H9 (cell line): ENCODE data around the gene LDLRAP1. TPM values are rescaled to one million over a fixed set of nuclear protein-coding genes. Genes with fewer than 3 reads are reported as not detected.

Experiments
- DNase-seq: peaks from one replicate; pipeline ENCODE4 v3.0.0-alpha.2; 2017
- H2AFZ ChIP-seq: one replicate; pipeline ENCODE4 v1.6.1; 2013; ENCODE audit warnings: mild to moderate bottlenecking, low read length, control low read depth, moderate library complexity
- H2AK5ac ChIP-seq: 2 replicates; pipeline ENCODE4 v1.6.1; 2013; ENCODE audit warnings: low read length, control low read depth, mixed read lengths; ENCODE audit not compliant: insufficient read length
- H2BK120ac ChIP-seq: one replicate; pipeline ENCODE4 v1.6.1; 2013; ENCODE audit warnings: low read depth, mild to moderate bottlenecking, low read length, control low read depth, inconsistent platforms; ENCODE audit not compliant: poor library complexity, severe bottlenecking
- H2BK12ac ChIP-seq: 2 replicates; pipeline ENCODE4 v1.6.1; 2013; ENCODE audit warnings: low read length, control low read depth, mixed read lengths, low read depth; ENCODE audit not compliant: insufficient read length
- H2BK15ac ChIP-seq: 2 replicates; pipeline ENCODE4 v1.6.1; 2013; ENCODE audit warnings: low read depth, low read length, control low read depth
- H2BK20ac ChIP-seq: one replicate; pipeline ENCODE4 v1.6.1; 2013; ENCODE audit warnings: low read depth, mild to moderate bottlenecking, low read length, control low read depth, inconsistent platforms; ENCODE audit not compliant: poor library complexity, severe bottlenecking
- H2BK5ac ChIP-seq: 2 replicates; pipeline ENCODE4 v1.6.1; 2013; ENCODE audit warnings: low read length, control low read depth, mixed read lengths; ENCODE audit not compliant: insufficient read length
- H3K14ac ChIP-seq: 2 replicates; pipeline ENCODE4 v1.6.1; 2013; ENCODE audit warnings: low read length, control low read depth; ENCODE audit not compliant: insufficient read depth
- H3K18ac ChIP-seq: 2 replicates; pipeline ENCODE4 v1.6.1; 2013; ENCODE audit warnings: low read depth, mild to moderate bottlenecking, mixed read lengths, low read length, control low read depth; ENCODE audit not compliant: insufficient read length
- H3K23ac ChIP-seq: 2 replicates; pipeline ENCODE4 v1.6.1; 2013; ENCODE audit warnings: low read length, control low read depth, mixed read lengths, low read depth; ENCODE audit not compliant: insufficient read length
- H3K23me2 ChIP-seq: 2 replicates; pipeline ENCODE4 v1.6.1; 2013; ENCODE audit warnings: low read depth, mild to moderate bottlenecking, mixed read lengths, low read length, control low read depth; ENCODE audit not compliant: insufficient read length, poor library complexity, severe bottlenecking
- H3K27ac ChIP-seq: 2 replicates; pipeline ENCODE4 v1.5.1; 2013; ENCODE audit warnings: low read length, control low read depth, mixed read lengths, low read depth; ENCODE audit not compliant: insufficient read length
- H3K27me3 ChIP-seq: 2 replicates; pipeline ENCODE4 v1.6.1; 2013; ENCODE audit warnings: low read length, control low read depth, inconsistent platforms; ENCODE audit not compliant: insufficient read depth
- H3K4ac ChIP-seq: 2 replicates; pipeline ENCODE4 v1.6.1; 2013; ENCODE audit warnings: low read depth, mild to moderate bottlenecking, control low read depth, inconsistent platforms, low read length, moderate library complexity
- H3K4me1 ChIP-seq: 2 replicates; pipeline ENCODE4 v1.6.1; 2013; ENCODE audit warnings: low read length, control low read depth, inconsistent platforms; ENCODE audit not compliant: insufficient read depth
- H3K4me2 ChIP-seq: 2 replicates; pipeline ENCODE4 v1.6.1; 2013; ENCODE audit warnings: low read length, control low read depth, mixed read lengths; ENCODE audit not compliant: insufficient read length, insufficient read depth
- H3K56ac ChIP-seq: 2 replicates; pipeline ENCODE4 v1.6.1; 2013; ENCODE audit warnings: low read depth, mild to moderate bottlenecking, mixed read lengths, low read length, control low read depth; ENCODE audit not compliant: insufficient read length
- H3K79me1 ChIP-seq: 2 replicates; pipeline ENCODE4 v1.6.1; 2013; ENCODE audit warnings: low read depth, mild to moderate bottlenecking, moderate library complexity, low read length, control low read depth, inconsistent platforms; ENCODE audit not compliant: insufficient read depth, poor library complexity, severe bottlenecking
- H3K79me2 ChIP-seq: 2 replicates; pipeline ENCODE4 v1.6.1; 2013; ENCODE audit warnings: low read length, control low read depth, inconsistent platforms; ENCODE audit not compliant: insufficient read depth
- H3K9ac ChIP-seq: 2 replicates; pipeline ENCODE4 v1.6.1; 2013; ENCODE audit warnings: low read length, control low read depth, mixed read lengths; ENCODE audit not compliant: insufficient read length; ENCODE audit errors: extremely low read depth
- H3K9me3 ChIP-seq: one replicate; pipeline ENCODE4 v1.6.1; 2013; ENCODE audit warnings: low read depth, low read length, inconsistent platforms; ENCODE audit not compliant: control insufficient read depth
- H3T11ph ChIP-seq: one replicate; pipeline ENCODE4 v1.6.1; 2013; ENCODE audit warnings: mild to moderate bottlenecking, low read length, control low read depth, inconsistent platforms
- H4K20me1 ChIP-seq: one replicate; pipeline ENCODE4 v1.6.1; 2013; ENCODE audit not compliant: control insufficient read depth, insufficient read length, insufficient read depth
- H4K5ac ChIP-seq: 2 replicates; pipeline ENCODE4 v1.6.1; 2013; ENCODE audit warnings: low read depth, mild to moderate bottlenecking, mixed read lengths, low read length, control low read depth; ENCODE audit not compliant: insufficient read length
- H4K8ac ChIP-seq: replicated peaks from 2 replicates; pipeline ENCODE4 v1.6.1; 2013; ENCODE audit warnings: low read length, control low read depth, mixed read lengths, low read depth; ENCODE audit not compliant: insufficient read length
- H4K91ac ChIP-seq: 2 replicates; pipeline ENCODE4 v1.6.1; 2013; ENCODE audit warnings: low read depth, mild to moderate bottlenecking, moderate library complexity, mixed read lengths, low read length, control low read depth; ENCODE audit not compliant: insufficient read length
- H3K27ac Mint-ChIP-seq, 3 experiments: 2 replicates in 2 of 3; 3 replicates in 1 of 3; pipeline ENCODE4 v1.8.0; 2020 to 2021; ENCODE audit warnings: mixed read lengths in 3 of 3, mild to moderate bottlenecking in 1 of 3, moderate library complexity in 1 of 3
- H3K27me3 Mint-ChIP-seq: 2 replicates; pipeline ENCODE4 v1.8.0; 2021; ENCODE audit warnings: low read depth, mild to moderate bottlenecking, moderate library complexity, mixed read lengths
- H3K36me3 Mint-ChIP-seq, 3 experiments: 2 replicates in 2 of 3; 3 replicates in 1 of 3; pipeline ENCODE4 v1.8.0; 2020 to 2021; ENCODE audit warnings: low read depth in 3 of 3, mixed read lengths in 3 of 3; ENCODE audit not compliant: insufficient read depth in 1 of 3
- H3K4me1 Mint-ChIP-seq, 2 experiments: 2 replicates each; pipeline ENCODE4 v1.8.0; 2020; ENCODE audit warnings: mixed read lengths in 2 of 2
- H3K4me3 Mint-ChIP-seq, 2 experiments: 2 replicates in 1 of 2; 3 replicates in 1 of 2; pipeline ENCODE4 v1.8.0; 2020 to 2021; ENCODE audit warnings: mild to moderate bottlenecking in 2 of 2, mixed read lengths in 2 of 2, moderate library complexity in 1 of 2
- H3K9me3 Mint-ChIP-seq, 2 experiments: 2 replicates in 1 of 2; 3 replicates in 1 of 2; pipeline ENCODE4 v1.8.0; 2020; ENCODE audit warnings: mild to moderate bottlenecking in 2 of 2, mixed read lengths in 2 of 2, moderate library complexity in 1 of 2
- WGBS: extraction: QIAGEN DNeasy Blood & Tissue Kit; methylation state at CpG from one replicate; pipeline ENCODE4 v1.1.7; 2013; ENCODE audit warnings: missing lambda C conversion rate, low lambda C conversion rate, mixed read lengths; ENCODE audit not compliant: insufficient read length; ENCODE audit errors: extremely low coverage; 5-methylcytosine and 5-hydroxymethylcytosine counted together
- total RNA-seq: library from RNA; stranded (reverse); gene quantifications from 2 replicates; pipeline ENCODE4 v1.2.1, GENCODE V29; 2021
- TF ChIP-seq, protein P1 (sequence below): fragments of 200-600 bp; sonication (generic); conservative IDR thresholded peaks from 3 replicates; pipeline ENCODE4 v1.8.0; 2021; ENCODE audit warnings: antibody characterized with exemption, mild to moderate bottlenecking

The LDLRAP1 gene
- total RNA-seq, 1 experiment from 2014 or later: 15.7 TPM

DNA sequence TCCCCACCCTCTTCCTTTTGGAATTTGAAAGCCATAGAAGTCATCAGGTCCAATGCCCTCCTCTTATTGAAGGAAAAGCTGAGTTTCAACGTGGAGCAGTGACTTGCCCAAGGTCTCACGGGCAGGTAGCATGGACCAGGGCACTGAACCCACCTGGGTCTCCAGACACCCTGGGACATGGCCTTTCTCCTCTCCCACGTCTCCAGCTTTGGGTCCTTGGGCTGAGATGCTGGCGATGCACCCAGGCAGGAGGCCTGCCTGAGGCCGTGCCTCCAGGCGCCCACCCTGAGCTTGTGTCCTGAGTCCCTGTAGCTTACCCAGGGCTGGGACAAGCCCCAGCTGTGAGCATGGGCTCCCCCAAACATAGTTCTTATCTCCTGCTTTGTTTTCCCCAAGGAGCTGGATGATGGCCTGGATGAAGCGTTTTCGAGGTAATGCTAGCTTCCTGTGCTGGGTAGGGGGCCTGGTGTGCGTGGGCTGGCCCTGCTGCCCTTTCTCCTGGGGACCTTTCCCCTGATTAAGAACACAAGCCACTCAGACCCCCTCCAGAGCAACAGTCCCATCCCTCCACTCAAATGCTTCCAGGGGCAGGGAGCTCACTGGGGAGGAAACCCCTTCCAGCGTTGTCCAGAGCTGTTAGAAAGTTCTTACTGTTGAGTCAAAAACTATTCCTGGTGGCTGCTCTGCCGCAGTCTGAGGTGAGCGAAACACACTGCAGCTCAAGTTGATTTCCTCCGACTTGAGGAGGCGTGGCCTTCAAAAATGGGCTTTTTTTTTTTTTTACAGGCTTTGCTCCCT is 21.6 kb downstream of the LDLRAP1 start:
- Mint-ChIP-seq H3K27ac (peak overlapping the region in 2 of 3 experiments; percentile 28 to 35; a peak in 3 of 7 replicates), H3K36me3 (peaks cover 0 to 16% (median 5%) of the 10 kb centered on the region in 3 experiments; a peak in 2 of 7 replicates), H3K9me3 (no peaks in the 10 kb centered on the region), H3K4me1 (peaks cover 39 to 44% of the 10 kb centered on the region in 2 experiments), H3K4me3 (no peak overlapping the region), H3K27me3 (no peaks in the 10 kb centered on the region)
- no peaks in the 10 kb centered on the region for H4K20me1 ChIP-seq
- no peak overlapping the region for H3K4me2 ChIP-seq
- H2AFZ ChIP-seq: no peak overlapping the region
- no peaks in the 10 kb centered on the region for H3K79me1 ChIP-seq
- H3K9ac ChIP-seq: no peak overlapping the region
- H2BK12ac ChIP-seq: no peak overlapping the region
- no peaks in the 10 kb centered on the region for H3K4me1 ChIP-seq
- H3K27me3 ChIP-seq: no peaks in the 10 kb centered on the region
- no peak overlapping the region for H3T11ph ChIP-seq
- H3K4ac ChIP-seq: no peak overlapping the region
- H2AK5ac ChIP-seq: no peak overlapping the region
- no peaks in the 10 kb centered on the region for H3K9me3 ChIP-seq
- no peak overlapping the region for H4K91ac ChIP-seq
- H2BK20ac ChIP-seq: no peak overlapping the region
- no CpG with 5 or more reads among the region's 14 CpGs for WGBS
- no peak overlapping the region for H3K23ac ChIP-seq
- no peak overlapping the region for H3K14ac ChIP-seq
- no peak overlapping the region for H3K27ac ChIP-seq
- no peaks in the 10 kb centered on the region for H3K23me2 ChIP-seq
- H4K8ac ChIP-seq: no peak overlapping the region
- TF ChIP-seq, protein P1, sequence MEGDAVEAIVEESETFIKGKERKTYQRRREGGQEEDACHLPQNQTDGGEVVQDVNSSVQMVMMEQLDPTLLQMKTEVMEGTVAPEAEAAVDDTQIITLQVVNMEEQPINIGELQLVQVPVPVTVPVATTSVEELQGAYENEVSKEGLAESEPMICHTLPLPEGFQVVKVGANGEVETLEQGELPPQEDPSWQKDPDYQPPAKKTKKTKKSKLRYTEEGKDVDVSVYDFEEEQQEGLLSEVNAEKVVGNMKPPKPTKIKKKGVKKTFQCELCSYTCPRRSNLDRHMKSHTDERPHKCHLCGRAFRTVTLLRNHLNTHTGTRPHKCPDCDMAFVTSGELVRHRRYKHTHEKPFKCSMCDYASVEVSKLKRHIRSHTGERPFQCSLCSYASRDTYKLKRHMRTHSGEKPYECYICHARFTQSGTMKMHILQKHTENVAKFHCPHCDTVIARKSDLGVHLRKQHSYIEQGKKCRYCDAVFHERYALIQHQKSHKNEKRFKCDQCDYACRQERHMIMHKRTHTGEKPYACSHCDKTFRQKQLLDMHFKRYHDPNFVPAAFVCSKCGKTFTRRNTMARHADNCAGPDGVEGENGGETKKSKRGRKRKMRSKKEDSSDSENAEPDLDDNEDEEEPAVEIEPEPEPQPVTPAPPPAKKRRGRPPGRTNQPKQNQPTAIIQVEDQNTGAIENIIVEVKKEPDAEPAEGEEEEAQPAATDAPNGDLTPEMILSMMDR: no peak
- H2BK15ac ChIP-seq: no peak overlapping the region
- H2BK5ac ChIP-seq: no peak overlapping the region
- H3K56ac ChIP-seq: no peak overlapping the region
- H4K5ac ChIP-seq: no peak overlapping the region
- H3K18ac ChIP-seq: no peak overlapping the region
- DNase-seq: no peak
- no peak overlapping the region for H2BK120ac ChIP-seq
- no peaks in the 10 kb centered on the region for H3K79me2 ChIP-seq
